ENCODE results near the gene PACS2. TPM values are rescaled to one million over a fixed set of nuclear protein-coding genes. Genes with fewer than 3 reads are reported as not detected.

PACS2 gene
- total RNA-seq, 1 donor from 2014 or later: 64.0 TPM

DNA sequence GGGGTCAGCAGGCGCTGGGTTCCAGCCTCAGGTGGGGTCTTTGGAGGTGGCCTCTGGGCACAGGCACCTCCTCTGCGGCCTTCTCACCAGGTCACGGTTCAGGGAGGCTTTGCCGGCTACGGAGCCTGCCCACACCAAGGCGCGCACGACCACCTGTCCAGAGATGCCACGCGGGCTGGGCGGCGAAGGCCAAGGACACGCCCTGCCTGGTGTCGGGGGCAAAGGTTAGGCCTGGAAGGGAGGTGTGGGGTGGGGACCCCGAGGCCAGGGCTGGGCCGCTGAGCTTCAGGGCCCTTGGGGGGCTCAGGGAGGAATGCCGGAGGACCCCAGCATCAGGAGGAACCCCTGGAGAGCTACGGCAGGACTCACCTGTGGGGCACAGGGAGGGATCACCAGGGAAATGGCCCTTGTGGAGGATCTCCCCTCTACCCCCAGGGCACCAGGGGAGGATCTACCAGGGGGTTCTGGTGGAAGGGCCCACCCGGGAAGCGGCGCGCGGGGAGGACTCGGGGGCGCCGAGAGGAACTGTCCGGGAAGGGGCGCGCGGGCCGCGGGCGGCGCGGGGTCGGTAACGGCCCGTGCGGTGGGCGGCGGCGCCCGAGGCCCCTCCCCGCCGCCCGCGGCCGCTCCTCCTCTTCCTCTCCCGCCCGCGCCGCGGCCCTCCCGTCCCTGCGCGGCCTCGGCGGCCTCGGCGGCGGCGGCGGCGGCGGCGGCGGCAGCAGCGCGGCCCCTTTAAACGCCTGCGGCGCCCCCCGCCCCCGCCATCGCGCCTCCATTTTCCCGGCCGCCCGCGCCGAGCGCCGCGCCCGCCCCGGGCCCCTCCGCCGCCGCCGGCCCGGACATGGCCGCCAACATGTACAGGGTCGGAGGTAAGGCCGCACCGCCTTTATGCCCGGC lies 104.9 kb downstream of the PACS2 start, which contains the start of gene MTA1:
MTA1 (plus strand) TSS at position 633 of the 897 bp plus-strand sequence; CDS start at position 842, 209 bp downstream.
- intact Hi-C loops (cut with micrococcal nuclease): no loop called here
- no peaks in the 10 kb centered on the region for H3K36me3 ChIP-seq
- peak within 1 kb of the TSS; percentile 87 for H3K27ac ChIP-seq (replicated peaks)
- H3K9me3 ChIP-seq (replicated peaks): no peaks in the 10 kb centered on the region
- H3K4me3 ChIP-seq: peak within 1 kb of the TSS; percentile 82
- peak; percentile 56 for DNase-seq
- no peaks in the 10 kb centered on the region for H3K27me3 ChIP-seq (ENCODE audit: low read depth)
- H3K4me1 ChIP-seq: peaks cover 66% of the 10 kb centered on the region
- TF ChIP-seq, protein P1, sequence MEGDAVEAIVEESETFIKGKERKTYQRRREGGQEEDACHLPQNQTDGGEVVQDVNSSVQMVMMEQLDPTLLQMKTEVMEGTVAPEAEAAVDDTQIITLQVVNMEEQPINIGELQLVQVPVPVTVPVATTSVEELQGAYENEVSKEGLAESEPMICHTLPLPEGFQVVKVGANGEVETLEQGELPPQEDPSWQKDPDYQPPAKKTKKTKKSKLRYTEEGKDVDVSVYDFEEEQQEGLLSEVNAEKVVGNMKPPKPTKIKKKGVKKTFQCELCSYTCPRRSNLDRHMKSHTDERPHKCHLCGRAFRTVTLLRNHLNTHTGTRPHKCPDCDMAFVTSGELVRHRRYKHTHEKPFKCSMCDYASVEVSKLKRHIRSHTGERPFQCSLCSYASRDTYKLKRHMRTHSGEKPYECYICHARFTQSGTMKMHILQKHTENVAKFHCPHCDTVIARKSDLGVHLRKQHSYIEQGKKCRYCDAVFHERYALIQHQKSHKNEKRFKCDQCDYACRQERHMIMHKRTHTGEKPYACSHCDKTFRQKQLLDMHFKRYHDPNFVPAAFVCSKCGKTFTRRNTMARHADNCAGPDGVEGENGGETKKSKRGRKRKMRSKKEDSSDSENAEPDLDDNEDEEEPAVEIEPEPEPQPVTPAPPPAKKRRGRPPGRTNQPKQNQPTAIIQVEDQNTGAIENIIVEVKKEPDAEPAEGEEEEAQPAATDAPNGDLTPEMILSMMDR (IDR thresholded peaks at IDR 0.05; ENCODE audit: borderline replicate concordance): no peak

DNA sequence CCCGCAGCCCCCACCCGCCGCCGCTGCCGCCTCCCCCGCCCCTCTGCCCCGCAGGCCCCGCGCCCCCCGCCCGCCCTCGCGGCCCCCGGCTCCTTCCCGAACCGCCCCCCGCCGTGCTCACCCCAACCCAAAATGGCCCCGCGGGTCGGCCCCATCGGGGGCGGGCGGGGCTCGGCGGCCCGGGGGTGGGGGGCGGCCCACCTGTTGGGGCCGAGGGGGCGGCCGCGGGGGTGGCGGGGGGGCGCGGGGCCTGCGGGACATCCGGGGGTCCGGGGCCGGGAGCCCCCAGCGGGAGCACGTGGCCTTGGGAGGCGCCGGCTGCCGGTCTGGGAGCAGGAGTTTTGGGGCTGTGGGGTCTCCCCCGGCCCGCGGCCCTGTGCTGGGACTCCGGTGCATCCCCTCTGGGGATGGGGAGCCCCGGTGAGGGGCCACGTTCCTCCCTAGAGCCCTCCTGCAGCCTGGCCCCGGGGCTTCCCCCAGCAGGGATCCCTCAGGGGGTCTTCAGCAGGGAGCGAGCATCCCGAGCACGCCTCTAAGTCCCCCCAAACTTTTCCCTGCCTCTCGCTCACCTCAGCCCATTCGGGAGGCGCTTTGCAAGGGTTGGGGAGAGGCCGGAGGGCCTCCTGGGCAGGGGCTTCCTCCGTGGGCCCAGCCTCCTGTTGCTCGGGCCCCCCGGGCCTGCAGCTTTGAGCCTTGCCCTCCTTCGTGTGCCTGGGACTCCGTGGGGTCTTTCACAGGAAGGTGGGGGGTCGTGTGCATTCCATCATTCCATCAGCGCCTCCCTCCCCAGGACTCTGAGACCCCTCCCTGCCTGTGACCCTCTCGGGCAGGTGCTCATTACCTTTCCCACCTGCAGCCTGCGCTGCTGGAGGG lies 105.8 kb downstream of the PACS2 start:
- H3K27me3 ChIP-seq (ENCODE audit: low read depth): no peaks in the 10 kb centered on the region
- no peaks in the 10 kb centered on the region for H3K9me3 ChIP-seq (replicated peaks)
- peaks cover 64% of the 10 kb centered on the region for H3K4me1 ChIP-seq
- no peaks in the 10 kb centered on the region for H3K36me3 ChIP-seq
- DNase-seq: no peak
- TF ChIP-seq, protein P1 (IDR thresholded peaks at IDR 0.05; ENCODE audit: borderline replicate concordance): no peak
- intact Hi-C loops (cut with micrococcal nuclease): no loop called here
- H3K4me3 ChIP-seq: peak overlapping the region; percentile 82
- peak overlapping the region; percentile 87 for H3K27ac ChIP-seq (replicated peaks)

DNA sequence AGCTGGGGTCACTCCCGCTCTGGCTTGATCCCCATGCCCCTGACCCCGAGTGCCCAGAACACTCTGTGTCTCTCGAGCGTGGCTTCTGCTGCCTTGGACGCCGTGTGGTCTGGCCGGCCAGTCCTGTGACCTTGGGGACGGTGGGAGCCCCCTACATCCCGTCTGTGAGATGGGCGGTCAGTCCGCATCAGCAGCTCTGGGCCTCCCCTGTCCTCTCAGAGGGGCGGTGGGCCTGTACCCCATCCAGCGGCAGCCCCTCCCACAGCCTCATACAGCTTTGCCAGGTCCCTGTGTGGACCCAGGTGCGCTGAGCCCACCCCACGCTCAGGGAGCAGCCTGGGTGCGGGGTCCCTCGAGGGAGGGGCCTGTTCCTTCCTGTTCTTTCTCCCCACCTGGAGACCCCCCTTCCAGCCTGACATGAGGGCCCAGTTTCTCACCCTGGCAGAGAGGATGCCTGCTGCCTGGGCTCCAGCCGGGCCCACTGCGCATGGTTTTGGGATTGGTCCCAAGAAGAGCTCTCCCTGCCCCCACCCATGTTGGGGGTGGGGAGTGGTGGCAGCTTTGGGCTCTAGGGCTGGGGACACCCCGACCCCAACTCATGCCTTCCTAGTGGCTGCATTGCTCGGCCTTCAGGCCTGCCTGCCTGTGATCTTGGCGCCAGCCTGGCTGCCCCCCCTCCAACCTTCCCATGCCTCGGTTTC lies 106.6 kb downstream of the PACS2 start:
- no peaks in the 10 kb centered on the region for H3K27me3 ChIP-seq (ENCODE audit: low read depth)
- DNase-seq: no peak
- peaks cover 57% of the 10 kb centered on the region for H3K4me1 ChIP-seq
- intact Hi-C loops (cut with micrococcal nuclease): no loop called here
- no peaks in the 10 kb centered on the region for H3K9me3 ChIP-seq (replicated peaks)
- peak overlapping the region; percentile 82 for H3K4me3 ChIP-seq
- H3K27ac ChIP-seq (replicated peaks): peak overlapping the region; percentile 87
- TF ChIP-seq, protein P1 (IDR thresholded peaks at IDR 0.05; ENCODE audit: borderline replicate concordance): no peak
- no peaks in the 10 kb centered on the region for H3K36me3 ChIP-seq

DNA sequence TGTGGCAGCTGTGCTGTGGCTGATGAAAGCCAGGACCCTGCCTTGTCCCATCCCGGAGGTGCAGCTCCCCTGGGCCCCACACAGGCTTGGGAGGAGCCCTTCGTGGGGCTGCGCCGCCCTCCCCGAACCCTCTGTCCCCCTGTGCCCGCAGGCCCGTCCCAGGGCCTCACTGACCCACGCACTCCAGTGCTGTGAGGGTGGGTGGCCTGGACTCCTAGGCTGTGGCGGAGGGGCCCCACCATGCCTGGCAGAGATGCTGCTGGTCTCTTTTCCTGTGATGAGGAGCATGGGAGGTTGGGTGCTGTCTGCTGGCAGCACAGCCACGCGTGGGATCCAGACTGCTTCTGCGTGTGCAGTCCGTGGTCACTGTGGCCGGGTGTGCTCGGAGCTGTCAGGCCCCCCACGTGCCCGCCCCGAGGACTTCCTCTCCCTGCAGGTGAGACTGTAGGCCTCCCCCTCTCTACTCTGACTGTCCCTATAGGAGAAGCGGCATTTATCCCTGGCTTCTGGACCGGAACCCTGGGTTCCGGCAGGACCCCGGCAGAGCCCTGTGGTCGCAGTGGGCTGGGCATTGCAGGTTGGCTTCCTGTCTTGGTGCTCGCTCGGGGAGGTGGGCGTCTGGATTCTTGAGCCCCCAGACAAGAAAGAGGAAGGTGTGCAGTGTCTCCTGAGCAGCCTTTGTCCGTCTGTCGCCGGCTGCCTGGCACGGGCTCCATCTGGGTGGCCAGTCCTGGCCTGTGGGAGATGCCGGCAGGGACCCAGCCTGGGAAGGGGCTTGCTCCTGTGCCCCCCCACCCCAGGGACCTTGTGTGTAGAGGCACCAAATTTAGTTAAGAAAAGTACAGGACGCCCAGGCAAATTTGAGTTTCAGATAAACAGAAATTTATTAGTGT lies 107.4 kb downstream of the PACS2 start:
- no peak for DNase-seq
- TF ChIP-seq, protein P1 (IDR thresholded peaks at IDR 0.05; ENCODE audit: borderline replicate concordance): no peak
- Histone ChIP-seq H3K27ac (replicated peaks) (peak overlapping the region; percentile 87), H3K9me3 (replicated peaks) (peaks cover under 1% of the 10 kb centered on the region), H3K36me3 (peaks cover 6% of the 10 kb centered on the region), H3K27me3 (ENCODE audit: low read depth) (no peaks in the 10 kb centered on the region), H3K4me1 (peaks cover 57% of the 10 kb centered on the region), H3K4me3 (peak overlapping the region; percentile 82)
- intact Hi-C loops (cut with micrococcal nuclease): no loop called here
